HG03342 (cell line): ENCODE results near the gene RAB20.
"Not testable (repeated sequence)": the region's sequence is repeated elsewhere in the genome, so short reads cannot be mapped to it uniquely, and the experiment has no call there.

Source experiments
- ATAC-seq: cut with Tn5 transposase; IDR thresholded peaks from one replicate; pipeline ENCODE4 v1.9.1; 2021; ENCODE audit warnings: mild to moderate bottlenecking, moderate library complexity; ENCODE audit not compliant: unreplicated experiment

Gene RAB20

GRCh38 chr13:110512198-110512740 lies 49.3 kb downstream of the RAB20 start:
- no peak for ATAC-seq

GRCh38 chr13:110511509-110512181 lies 49.9 kb downstream of the RAB20 start:
- no peak for ATAC-seq

GRCh38 chr13:110509971-110510786 lies 51.3 kb downstream of the RAB20 start:
- peak; percentile 62 for ATAC-seq

GRCh38 chr13:110509478-110509926 lies 52.0 kb downstream of the RAB20 start:
- no peak for ATAC-seq

- no peak for ATAC-seq
These were observed 53.7 kb downstream of the RAB20 start for GRCh38 chr13:110507678-110508381.

- ATAC-seq = no peak
These were observed 54.5 kb downstream of the RAB20 start for GRCh38 chr13:110506859-110507566.

GRCh38 chr13:110506396-110506795 lies 55.1 kb downstream of the RAB20 start:
- ATAC-seq = no peak

GRCh38 chr13:110505594-110505993 lies 55.9 kb downstream of the RAB20 start:
- no peak for ATAC-seq

GRCh38 chr13:110503979-110504499 lies 57.5 kb downstream of the RAB20 start:
- no peak for ATAC-seq

- ATAC-seq = no peak
These were observed 58.3 kb downstream of the RAB20 start for GRCh38 chr13:110503037-110503901.

- no peak for ATAC-seq
These were observed 60.3 kb downstream of the RAB20 start for GRCh38 chr13:110501188-110501587.

GRCh38 chr13:110500341-110500740 lies 61.2 kb downstream of the RAB20 start:
- no peak for ATAC-seq

GRCh38 chr13:110499621-110500281 lies 61.8 kb downstream of the RAB20 start:
- no peak for ATAC-seq

- no peak for ATAC-seq
These were observed 62.8 kb downstream of the RAB20 start for GRCh38 chr13:110498765-110499164.

GRCh38 chr13:110498327-110498726 lies 63.2 kb downstream of the RAB20 start:
- no peak for ATAC-seq

GRCh38 chr13:110497896-110498295 lies 63.6 kb downstream of the RAB20 start:
- ATAC-seq = not testable (repeated sequence)

GRCh38 chr13:110497003-110497402 lies 64.5 kb downstream of the RAB20 start:
- no peak for ATAC-seq

GRCh38 chr13:110496281-110496680 lies 65.2 kb downstream of the RAB20 start:
- ATAC-seq = no peak

GRCh38 chr13:110495881-110496280 lies 65.6 kb downstream of the RAB20 start:
- no peak for ATAC-seq
